Fibroblast of villous mesenchyme (primary cell): Measurements from ENCODE around the gene TMEM132D. TPM values are rescaled to one million over a fixed set of nuclear protein-coding genes. Genes with fewer than 3 reads are reported as not detected.

Experiments
- DNase-seq: peaks from one replicate; pipeline ENCODE4 v3.0.0-alpha.2; 2010; ENCODE audit warnings: low read depth
- H3K4me3 ChIP-seq: 2 replicates; pipeline ENCODE4 v1.5.1; 2011; ENCODE audit warnings: low read depth, mild to moderate bottlenecking, low read length
- CTCF ChIP-seq: IDR thresholded peaks from 2 replicates; pipeline ENCODE4 v1.5.1; 2012; ENCODE audit warnings: low read depth, mild to moderate bottlenecking, low read length; ENCODE audit not compliant: insufficient read depth
- total RNA-seq: library from RNA; depleted of rRNA; stranded (reverse); fragments of >200 nt; gene quantifications from 2 replicates; pipeline ENCODE4 v1.2.3, GENCODE V29; 2012

The TMEM132D gene
- total RNA-seq, 1 donor: not detected

GRCh38 chr12:129106772-129107171 is 797.1 kb downstream of the TMEM132D start:
- H3K4me3 ChIP-seq: no peak overlapping the region
- no peak for DNase-seq
- no peak for TF ChIP-seq CTCF

GRCh38 chr12:129103231-129103630 is 800.6 kb downstream of the TMEM132D start:
- no peak for TF ChIP-seq CTCF
- H3K4me3 ChIP-seq: no peak overlapping the region
- DNase-seq: no peak

- H3K4me3 ChIP-seq: no peak overlapping the region
- no peak for TF ChIP-seq CTCF
- DNase-seq: no peak
These were observed 801.6 kb downstream of the TMEM132D start for GRCh38 chr12:129102233-129102632.

GRCh38 chr12:129101816-129102215 is 802.0 kb downstream of the TMEM132D start:
- H3K4me3 ChIP-seq: no peak overlapping the region
- TF ChIP-seq CTCF: no peak
- no peak for DNase-seq

GRCh38 chr12:129101404-129101803 is 802.4 kb downstream of the TMEM132D start:
- DNase-seq: no peak
- H3K4me3 ChIP-seq: no peak overlapping the region
- TF ChIP-seq CTCF: no peak

- H3K4me3 ChIP-seq: no peak overlapping the region
- DNase-seq: no peak
- TF ChIP-seq CTCF: no peak
These were observed 806.4 kb downstream of the TMEM132D start for GRCh38 chr12:129097451-129097850.

- no peak for TF ChIP-seq CTCF
- no peak for DNase-seq
- H3K4me3 ChIP-seq: no peak overlapping the region
These were observed 806.9 kb downstream of the TMEM132D start for GRCh38 chr12:129096968-129097367.
